ENCODE results near the gene DNAJC28.
"Not testable (repeated sequence)": the region's sequence is repeated elsewhere in the genome, so short reads cannot be mapped to it uniquely, and the experiment has no call there.

DNAJC28 gene

GRCh38 chr21:33491373-33492102, at the start of gene DNAJC28:
DNAJC28 (minus strand) TSS chr21:33491716; CDS start chr21:33489393, 2,323 bp downstream.
- DNase-seq (ENCODE audit: low read depth, low spot score): peak; percentile 87

DNA sequence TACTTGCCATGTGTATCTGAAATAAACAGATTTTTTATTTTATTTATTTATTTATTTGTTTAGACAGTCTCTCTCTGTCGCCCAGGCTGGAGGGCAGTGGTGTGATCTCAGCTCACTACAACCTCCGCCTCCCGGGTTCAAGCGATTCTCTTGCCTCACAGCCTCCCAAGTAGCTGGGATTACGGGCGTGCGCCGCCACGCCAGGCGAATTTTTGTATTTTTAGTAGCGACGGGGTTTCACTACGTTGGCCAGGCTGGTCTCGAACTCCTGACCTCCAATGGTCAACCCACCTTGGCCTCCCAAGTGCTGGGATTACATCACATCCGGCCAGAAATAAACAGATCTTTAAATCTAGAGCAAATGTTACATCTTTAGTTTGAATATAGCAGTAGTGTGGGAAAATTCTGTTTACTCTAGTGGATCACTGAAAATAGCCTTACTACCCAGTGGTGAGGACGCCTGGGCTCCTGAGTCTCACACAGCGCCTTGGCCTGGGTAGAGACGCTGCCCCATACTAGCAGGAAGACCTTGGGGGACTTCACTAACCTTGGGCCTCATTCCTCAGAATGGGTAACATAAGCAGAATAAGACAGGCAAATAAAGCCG, 49.7 kb upstream of the DNAJC28 start:
- no peak for DNase-seq (ENCODE audit: low read depth, low spot score)

- DNase-seq (ENCODE audit: low read depth, low spot score): no peak
These were observed 49.2 kb upstream of the DNAJC28 start for GRCh38 chr21:33540711-33541104.

- DNase-seq (ENCODE audit: low read depth, low spot score): no peak
These were observed 48.1 kb upstream of the DNAJC28 start for GRCh38 chr21:33539616-33540015.

DNA sequence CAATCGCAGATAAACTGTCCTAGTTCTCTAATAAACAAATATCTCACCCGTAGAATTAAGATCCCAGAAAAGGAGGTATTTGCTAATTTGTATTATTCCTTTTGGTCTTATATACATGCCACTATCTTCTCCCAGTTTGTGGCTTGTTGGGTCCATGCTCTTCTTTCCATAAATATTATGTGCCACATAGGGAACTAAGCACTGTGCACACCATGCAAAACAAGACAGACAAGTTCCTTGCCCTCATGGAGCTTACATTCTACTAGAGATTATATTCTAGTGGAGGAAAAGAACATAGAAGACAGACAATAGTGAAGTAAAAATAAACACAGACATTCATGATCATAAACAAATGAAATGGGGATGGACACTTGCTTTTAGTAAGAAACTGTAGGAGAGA, 45.7 kb upstream of the DNAJC28 start:
- DNase-seq (ENCODE audit: low read depth, low spot score): no peak

GRCh38 chr21:33531007-33531406, 39.5 kb upstream of the DNAJC28 start:
- DNase-seq (ENCODE audit: low read depth, low spot score): no peak

DNA sequence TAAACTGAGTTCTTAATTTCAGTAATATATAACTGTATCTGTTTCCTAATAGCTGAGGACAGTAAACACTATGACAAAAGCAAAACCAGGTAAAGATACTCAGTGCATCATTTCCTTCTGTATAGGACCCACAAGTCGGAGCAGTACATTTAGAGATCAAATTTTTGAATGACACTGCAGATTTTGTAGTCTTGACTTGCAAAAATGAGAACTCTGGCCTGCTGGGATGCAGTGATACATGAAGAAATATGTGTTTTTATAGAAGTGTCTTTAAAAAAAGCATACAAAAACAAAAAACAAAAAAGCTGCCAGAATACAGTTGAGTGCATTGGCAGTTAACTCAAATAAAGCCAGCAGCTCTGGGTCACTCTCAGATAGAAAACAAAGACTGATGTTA, 31.4 kb upstream of the DNAJC28 start:
- DNase-seq (ENCODE audit: low read depth, low spot score): no peak

- no peak for DNase-seq (ENCODE audit: low read depth, low spot score)
These were observed 30.9 kb upstream of the DNAJC28 start for GRCh38 chr21:33522297-33522952.

DNA sequence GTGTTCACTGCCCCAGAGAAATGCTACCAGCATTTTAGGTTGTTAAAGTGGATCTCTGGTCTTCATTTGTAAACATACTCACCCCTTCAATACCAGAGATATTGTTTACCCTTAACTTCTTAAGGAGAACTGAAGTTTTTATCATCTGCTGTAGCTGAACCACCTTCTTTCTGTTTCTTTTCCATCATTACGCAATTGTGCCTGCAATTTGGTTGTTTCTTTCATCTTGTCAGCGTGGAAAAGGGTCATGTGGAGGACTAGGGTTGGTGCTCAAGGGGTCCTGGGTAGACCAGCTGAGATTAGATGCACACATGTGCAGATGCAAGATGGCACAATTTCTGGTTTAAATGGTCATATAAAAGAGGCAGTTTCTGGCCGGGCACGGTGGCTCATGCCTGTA, 27.4 kb upstream of the DNAJC28 start:
- no peak for DNase-seq (ENCODE audit: low read depth, low spot score)

DNA sequence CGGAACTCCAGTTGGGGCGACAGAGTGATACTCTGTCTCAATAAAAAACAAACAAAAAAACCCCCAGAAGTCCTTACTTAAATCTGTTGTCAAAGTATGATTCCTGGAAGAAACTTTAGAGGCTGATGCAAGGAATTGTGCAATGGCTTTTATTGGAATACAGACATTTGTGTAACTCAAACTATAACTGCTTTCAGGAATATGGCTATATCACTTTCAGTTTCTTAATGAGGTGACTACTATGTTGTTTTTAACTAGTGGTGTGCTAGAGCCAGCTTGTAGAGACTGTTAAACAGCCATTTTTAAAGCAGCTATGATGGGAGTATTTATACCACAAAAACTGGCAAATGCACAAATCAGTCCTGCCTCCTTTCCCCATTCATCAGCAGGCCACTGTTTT, 22.7 kb upstream of the DNAJC28 start:
- DNase-seq (ENCODE audit: low read depth, low spot score): no peak

GRCh38 chr21:33512481-33512880, 21.0 kb upstream of the DNAJC28 start:
- no peak for DNase-seq (ENCODE audit: low read depth, low spot score)

DNA sequence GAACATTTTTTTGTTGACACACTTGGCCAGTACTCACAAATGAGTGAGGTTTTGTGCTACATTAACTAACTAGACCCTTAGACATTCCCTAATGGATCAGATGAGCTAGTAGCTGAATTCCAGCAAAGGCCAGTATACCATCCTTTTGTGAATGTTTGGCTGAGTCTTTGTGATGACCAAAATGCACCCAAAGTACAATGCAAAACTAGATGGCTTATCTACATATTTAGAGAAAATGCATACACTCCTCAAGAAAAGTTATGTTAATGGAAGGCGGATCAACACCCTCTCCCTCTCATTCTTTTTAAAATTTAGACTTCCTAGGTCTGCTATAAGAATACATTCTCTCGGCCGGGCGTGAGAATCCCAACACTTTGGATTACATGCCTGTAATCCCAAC, 20.1 kb upstream of the DNAJC28 start:
- no peak for DNase-seq (ENCODE audit: low read depth, low spot score)

DNA sequence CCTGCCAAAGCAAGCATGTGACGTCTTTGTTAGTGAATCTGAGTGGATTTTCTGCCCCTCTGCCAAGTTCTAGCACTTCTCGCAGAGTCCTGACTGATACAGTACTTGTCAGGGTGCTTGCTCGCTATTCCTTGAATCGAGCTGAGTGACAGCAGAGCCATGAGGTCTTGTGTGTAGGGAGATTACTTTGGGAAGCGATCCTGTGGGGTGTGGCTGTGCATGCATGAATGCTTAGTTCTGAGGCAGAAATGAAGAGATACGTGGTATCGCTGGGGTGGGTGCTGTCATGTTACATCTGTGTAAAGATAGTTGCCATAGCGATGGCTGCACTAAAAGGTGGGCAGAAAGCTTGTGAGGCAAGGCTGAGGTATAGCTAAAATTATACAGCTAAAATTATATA, 19.3 kb upstream of the DNAJC28 start:
- DNase-seq (ENCODE audit: low read depth, low spot score): no peak

GRCh38 chr21:33507003-33507402, 15.5 kb upstream of the DNAJC28 start:
- not testable (repeated sequence) for DNase-seq (ENCODE audit: low read depth, low spot score)

DNA sequence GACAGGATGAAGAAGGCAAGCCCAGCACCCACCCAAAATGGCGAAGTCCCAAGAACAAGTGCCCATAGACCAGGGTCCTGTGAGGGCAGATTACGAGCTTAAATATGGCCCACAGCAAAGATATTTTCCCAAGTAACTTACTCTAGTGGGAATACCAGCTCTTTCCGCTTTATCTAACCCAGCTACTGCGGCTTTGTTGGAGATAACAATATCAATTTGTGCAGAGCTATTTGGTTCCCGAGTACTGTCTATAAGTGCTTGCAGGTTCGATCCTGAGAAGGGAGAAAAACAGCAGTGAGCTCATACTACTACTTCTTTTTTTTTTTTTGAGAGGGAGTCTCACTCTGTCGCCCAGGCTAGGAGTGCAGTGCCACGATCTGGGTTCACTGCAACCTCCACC, 14.3 kb upstream of the DNAJC28 start:
- no peak for DNase-seq (ENCODE audit: low read depth, low spot score)

GRCh38 chr21:33496345-33496744, 4.8 kb upstream of the DNAJC28 start:
- no peak for DNase-seq (ENCODE audit: low read depth, low spot score)

GRCh38 chr21:33495743-33496142, 4.2 kb upstream of the DNAJC28 start:
- no peak for DNase-seq (ENCODE audit: low read depth, low spot score)

DNA sequence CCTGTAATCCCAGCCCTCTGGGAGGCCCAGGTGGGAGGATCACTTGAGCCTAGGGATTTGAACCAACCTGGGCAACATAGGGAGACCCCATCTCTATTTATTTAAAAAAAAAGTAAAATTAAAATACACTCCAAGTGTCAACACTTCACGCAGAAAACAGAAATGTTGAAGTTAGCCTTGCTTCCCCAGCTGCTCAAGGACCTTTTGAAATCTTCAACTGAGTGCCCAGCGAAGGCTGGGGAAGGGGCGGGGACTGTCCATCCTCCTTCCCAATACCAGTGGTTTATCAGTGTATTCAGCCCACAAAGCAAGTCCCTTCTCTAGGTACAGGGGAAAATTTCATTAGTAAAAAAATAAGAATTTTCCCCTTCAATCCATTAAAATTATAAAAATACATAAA, 2.2 kb upstream of the DNAJC28 start:
- no peak for DNase-seq (ENCODE audit: low read depth, low spot score)

DNA sequence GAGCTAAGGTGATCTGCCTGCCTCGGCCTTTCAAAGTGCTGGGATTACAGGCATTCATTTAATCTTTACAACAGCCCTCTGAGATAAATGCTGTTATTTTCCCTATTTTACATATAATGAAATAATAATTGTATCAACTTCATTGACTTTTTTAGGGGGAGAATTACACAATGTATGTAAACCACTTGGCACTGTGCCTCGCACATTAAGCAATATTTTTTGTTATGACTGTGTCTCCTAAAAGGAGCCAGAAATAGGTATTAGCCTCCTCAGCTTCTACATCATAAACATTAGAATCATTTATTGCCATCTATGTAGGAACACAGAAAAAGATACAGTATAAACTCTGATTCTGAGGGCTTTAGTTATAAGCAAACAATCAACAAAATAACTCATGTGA, 1.1 kb upstream of the DNAJC28 start:
- DNase-seq (ENCODE audit: low read depth, low spot score): no peak

DNA sequence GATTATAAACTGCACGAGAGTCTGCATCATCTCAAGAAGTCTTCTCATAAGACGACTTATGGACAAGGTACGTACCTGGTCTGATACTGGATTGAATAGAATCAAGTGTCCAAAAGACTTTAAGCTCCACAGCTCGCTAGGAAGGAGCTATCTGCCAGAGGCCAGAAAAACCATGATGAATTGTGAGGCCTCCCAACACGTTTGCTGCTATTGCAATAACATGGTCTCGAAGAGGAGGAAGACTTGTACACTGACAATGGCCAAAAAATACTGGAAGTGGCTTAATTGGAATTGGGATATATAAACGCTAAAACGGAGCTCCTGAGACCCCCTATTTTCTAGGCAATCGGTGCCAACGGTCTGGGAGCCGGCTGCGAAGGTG, 534 bp downstream of the DNAJC28 start:
- no peak for DNase-seq (ENCODE audit: low read depth, low spot score)

DNA sequence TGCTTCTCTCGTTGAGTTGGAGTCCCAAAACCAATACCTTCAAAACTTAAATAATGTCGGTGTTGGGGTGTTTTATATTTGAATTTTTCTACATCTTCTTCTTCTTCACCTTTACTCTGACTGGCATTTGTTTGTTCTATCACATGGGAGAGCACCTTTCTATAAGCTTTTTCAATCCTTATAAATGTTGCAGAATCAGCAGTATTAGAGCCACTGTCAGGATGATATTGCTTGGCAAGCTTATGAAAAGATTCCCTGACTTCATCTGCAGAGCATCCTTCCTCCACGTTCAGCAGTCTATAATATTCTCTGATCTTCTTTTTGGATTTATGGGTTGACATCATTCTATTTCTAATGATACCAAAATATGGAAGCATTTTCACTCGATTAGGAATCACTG, 2.6 kb downstream of the DNAJC28 start:
- DNase-seq (ENCODE audit: low read depth, low spot score): no peak

- no peak for DNase-seq (ENCODE audit: low read depth, low spot score)
These were observed 3.5 kb downstream of the DNAJC28 start for GRCh38 chr21:33487996-33488395.

DNA sequence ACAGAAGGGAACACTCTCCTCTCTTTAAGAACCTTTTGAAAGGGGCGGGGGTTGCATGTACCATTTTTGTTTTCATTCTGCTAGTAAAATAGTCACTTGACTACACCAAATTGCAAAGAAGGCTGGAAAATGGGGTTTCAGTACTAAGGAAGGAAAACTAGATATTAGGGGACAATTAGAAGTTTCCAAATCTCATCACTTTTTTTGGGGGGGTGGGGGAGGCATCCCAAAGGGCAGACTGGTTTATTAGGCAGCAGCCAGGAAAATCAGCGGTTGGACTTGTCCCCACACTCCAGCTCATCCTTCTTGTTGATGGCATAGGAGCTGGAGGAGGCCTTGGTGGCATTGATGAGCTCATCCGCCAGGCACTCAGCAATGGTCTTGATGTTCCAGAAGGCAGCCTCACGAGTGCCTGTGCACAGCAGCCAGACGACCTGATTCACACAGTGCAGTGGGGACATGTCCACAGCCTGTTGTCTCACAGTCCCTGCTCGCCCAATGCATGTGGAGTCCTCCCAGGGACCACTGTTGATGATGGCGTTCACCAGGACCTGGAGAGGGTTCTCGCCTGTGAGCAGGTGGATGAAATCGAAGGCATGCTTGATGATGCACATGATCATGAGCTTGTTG, 10.1 kb downstream of the DNAJC28 start:
- no peak for DNase-seq (ENCODE audit: low read depth, low spot score)
